Measurements from ENCODE around the gene SPATA9. TPM values are rescaled to one million over a fixed set of nuclear protein-coding genes. Genes with fewer than 3 reads are reported as not detected.

SPATA9 gene
- total RNA-seq, 1 experiment from 2014 or later, result not detected

- intact Hi-C loops (cut with micrococcal nuclease), result no loop called here
- no TSS peak for BruUV-seq (replicated peaks)
- Histone ChIP-seq H3K9me3 (ENCODE audit: control insufficient read depth in 1 of 2, insufficient read depth in 1 of 2, low read depth in 1 of 2, low read length in 2 of 2) (no peaks in the 10 kb centered on the region), H3K27ac (ENCODE audit: low read depth, low read length) (no peak overlapping the region), H3K36me3 (ENCODE audit: control insufficient read depth in 1 of 2, insufficient read depth in 2 of 2, low read length in 2 of 2) (no peaks in the 10 kb centered on the region), H4K20me1 (ENCODE audit: insufficient read depth) (no peaks in the 10 kb centered on the region), H3K79me2 (ENCODE audit: insufficient read depth, low read length) (no peaks in the 10 kb centered on the region), H2AFZ (ENCODE audit: low read depth, low read length, poor library complexity, severe bottlenecking) (no peak overlapping the region), H3K4me3 (replicated peaks in 1 of 2; ENCODE audit: low read depth in 1 of 2, low read length in 2 of 2) (no peak overlapping the region), H3K4me2 (ENCODE audit: low read length) (no peak overlapping the region), H3K9me2 (ENCODE audit: insufficient read depth) (no peaks in the 10 kb centered on the region), H3K9ac (ENCODE audit: low read length) (no peak overlapping the region), H3K4me1 (ENCODE audit: control insufficient read depth in 1 of 2, insufficient read depth in 2 of 2, low read length in 2 of 2) (peaks cover 17 to 29% of the 10 kb centered on the region in 2 experiments), H3K27me3 (ENCODE audit: insufficient read depth, low read length) (no peaks in the 10 kb centered on the region)
- ATAC-seq (no peak), DNase-seq (ENCODE audit: low read depth, low spot score) (no peak)
- ChIA-PET RAD21 (ENCODE audit: low non-redundant PET in 1 of 2, low total read pairs in 2 of 2, uncharacterized antibody in 2 of 2, unreplicated experiment in 2 of 2) (no interaction called here), POLR2A (no interaction called here), CTCF (no interaction called here)
- TF ChIP-seq CBX3 (IDR thresholded peaks at IDR 0.05; ENCODE audit: low read depth) (no peak), EGR1 (IDR thresholded peaks at IDR 0.05; ENCODE audit: low read depth) (no peak), ELF1 (IDR thresholded peaks at IDR 0.05; ENCODE audit: borderline replicate concordance, low read depth) (no peak), ATF3 (IDR thresholded peaks at IDR 0.05) (no peak), CTCF (IDR thresholded peaks at IDR 0.05 in 2 of 3, conservative IDR thresholded peaks at IDR 0.05 in 1 of 3; ENCODE audit: borderline replicate concordance in 1 of 3, insufficient read depth in 1 of 3, low read depth in 2 of 3, low read length in 2 of 3) (no peak), EZH2 (IDR thresholded peaks at IDR 0.05) (no peak), ZBTB33 (IDR thresholded peaks at IDR 0.05; ENCODE audit: extremely low read depth, insufficient replicate concordance, low read length) (no peak), RAD21 (IDR thresholded peaks at IDR 0.05; ENCODE audit: low read depth) (no peak), ZFX (IDR thresholded peaks at IDR 0.05) (no peak), POLR2AphosphoS5 (IDR thresholded peaks at IDR 0.05; ENCODE audit: low read depth, low read length) (no peak), POLR2A (IDR thresholded peaks at IDR 0.05; ENCODE audit: borderline replicate concordance, extremely low read depth, insufficient read depth, insufficient read length) (no peak), FOSL1 (IDR thresholded peaks at IDR 0.05; ENCODE audit: low read depth) (no peak), SRF (IDR thresholded peaks at IDR 0.05; ENCODE audit: low read depth) (no peak), SP1 (IDR thresholded peaks at IDR 0.05; ENCODE audit: low read depth) (no peak), YY1 (IDR thresholded peaks at IDR 0.05; ENCODE audit: extremely low read depth, insufficient replicate concordance, low read depth, low read length) (no peak), MAX (IDR thresholded peaks at IDR 0.05) (no peak), REST (IDR thresholded peaks at IDR 0.05; ENCODE audit: low read depth) (no peak), CEBPB (IDR thresholded peaks at IDR 0.05; ENCODE audit: low read depth) (no peak), SIN3A (IDR thresholded peaks at IDR 0.05; ENCODE audit: low read depth) (no peak), JUND (IDR thresholded peaks at IDR 0.05) (no peak)
Measured at GRCh38 chr5:95720094-95720786, 37.4 kb upstream of the SPATA9 start.

Data from HCT116 (cell line).